EL (cell line): ENCODE results near the gene NEK1.

Experiments
- DNase-seq: peaks from one replicate; pipeline ENCODE4 v3.0.0-alpha.2; 2016

Gene NEK1

DNA sequence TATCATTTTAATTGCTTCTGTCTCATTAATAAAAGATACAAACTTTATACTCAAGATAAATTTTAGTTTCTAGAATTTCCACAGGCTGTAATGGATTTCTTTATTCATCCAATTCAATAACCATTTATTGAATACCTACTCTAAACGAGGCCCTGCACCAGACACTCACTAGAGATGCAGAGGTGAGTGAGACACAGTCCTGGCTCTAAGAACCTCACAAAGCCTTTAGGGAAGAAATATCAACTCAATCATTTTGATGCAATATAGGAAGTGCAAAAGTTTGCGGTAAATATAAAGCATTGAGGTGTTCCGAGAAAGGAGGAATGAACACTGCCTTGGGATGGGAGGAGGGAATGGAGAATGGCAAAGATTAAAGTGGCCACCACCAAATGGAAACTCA is 260.0 kb downstream of the NEK1 start:
- no peak for DNase-seq

DNA sequence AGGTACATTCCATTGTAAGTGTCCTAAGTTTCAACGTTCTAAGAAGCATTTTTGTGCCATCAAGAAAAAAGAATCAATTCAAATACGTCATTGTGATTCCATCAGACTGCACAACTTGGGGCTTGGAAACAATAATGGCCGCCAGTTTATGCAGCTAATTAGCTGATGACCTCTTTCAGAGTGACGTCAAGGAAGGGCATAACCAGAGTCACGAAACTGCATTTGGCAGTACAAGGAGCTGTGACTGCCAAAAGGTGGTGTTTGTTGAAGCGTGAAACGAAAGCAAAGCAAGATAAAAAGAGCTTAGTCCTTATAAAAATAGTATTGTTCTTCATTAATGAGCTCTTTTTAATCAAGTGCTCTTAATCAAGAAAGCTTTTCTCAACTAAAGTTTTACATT is 260.5 kb downstream of the NEK1 start:
- DNase-seq, result no peak

DNA sequence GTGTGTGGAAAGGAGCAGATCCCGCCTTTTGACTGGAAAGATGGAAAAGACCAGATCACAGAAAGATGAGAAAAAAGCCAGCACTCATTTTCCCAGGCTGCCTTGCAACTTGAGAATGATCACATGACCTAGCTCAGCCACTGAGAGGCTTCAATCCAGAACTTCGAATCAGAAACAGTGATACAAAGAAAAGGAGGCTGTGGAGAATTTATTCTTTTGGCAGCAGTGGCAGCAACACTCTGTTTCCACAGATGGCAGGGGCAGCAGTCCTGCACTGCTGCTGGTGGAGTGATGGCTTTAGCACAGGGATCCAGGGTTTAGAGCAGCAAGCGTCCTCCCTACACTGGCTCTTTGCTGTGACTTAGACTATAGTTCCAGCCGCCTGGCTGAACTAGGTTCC is 263.8 kb downstream of the NEK1 start:
- no peak for DNase-seq

DNA sequence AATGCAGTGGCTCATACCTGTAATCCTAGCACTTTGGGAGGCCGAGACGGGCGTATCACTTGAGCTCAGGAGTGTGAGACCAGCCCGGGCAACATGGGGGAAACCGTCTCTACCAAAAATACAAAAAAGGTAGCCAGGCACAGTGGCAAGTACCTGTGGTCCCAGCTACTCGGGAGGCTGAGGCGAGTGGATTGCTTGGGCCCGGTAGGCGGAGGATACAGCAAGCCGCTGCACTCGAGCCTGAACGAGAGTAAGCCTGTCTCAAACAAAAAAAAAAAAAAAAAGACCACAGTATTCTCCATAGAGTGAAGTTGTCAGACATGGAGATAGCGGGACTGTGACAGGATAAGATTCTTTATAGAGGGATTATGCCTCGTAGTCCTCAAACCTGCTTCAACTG is 265.5 kb downstream of the NEK1 start:
- DNase-seq, result no peak

DNA sequence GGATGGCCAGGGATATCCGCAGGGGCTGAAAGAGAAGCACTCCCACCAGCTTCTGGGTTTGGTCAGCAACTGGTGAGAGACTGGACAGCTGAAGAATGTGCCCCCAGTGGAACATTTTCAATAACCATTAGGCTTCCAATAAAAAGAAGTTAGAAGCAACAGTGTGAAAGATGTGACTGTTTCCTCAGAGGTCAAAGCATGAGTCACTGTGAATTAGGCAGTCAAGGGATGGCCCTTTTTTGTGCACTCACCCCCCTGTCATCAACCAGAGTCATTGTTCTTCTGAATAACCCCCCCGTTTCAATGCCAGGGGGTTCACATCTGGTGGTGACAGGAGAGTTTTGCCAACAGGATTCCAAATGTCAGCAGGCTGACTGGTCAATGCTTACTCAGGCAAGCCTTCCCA is 267.1 kb downstream of the NEK1 start:
- peak; percentile 80 for DNase-seq
